GM19035 (cell line): ENCODE data around the gene LRRC42.

Source experiments
- ATAC-seq: cut with Tn5 transposase; IDR thresholded peaks from one replicate; pipeline ENCODE4 v1.9.1; 2021; ENCODE audit not compliant: unreplicated experiment

Gene LRRC42

DNA sequence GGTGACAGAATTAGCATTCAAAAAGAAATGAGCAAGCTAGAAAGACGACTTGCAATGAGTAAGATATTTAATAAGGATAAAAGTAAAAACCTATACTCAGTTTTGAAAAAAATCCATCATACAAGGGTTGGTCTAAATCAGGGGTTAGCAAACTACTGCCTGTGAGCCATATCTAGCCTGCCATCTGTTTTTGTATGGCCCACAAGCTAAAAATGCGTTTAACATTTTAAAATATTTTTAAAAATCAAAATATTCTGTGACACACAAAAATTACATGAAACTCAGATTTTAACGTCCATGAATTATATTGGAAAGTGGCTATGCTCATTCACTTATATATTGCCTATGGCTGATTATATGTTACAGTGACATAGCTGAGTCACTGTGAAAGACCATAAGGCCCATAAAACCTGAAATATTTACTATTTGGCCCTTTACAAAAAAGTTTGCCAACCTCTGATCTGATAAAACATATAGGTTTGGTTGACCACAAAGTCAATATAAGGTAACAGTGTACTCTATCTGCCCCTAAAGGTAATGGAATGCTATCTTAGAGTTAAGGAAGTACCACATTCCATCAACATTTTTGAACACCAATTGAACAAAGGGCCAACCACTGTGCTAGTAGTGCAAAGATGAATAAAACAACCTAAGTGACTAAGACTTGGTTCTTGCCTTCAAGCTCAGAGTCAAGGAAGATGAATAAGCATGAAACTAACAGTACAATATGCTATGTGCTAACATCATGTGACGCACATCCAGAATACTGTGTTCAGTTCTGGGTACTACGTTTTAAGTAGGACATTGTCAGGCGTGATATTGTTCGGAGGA, 3.8 kb upstream of the LRRC42 start:
- no peak for ATAC-seq

DNA sequence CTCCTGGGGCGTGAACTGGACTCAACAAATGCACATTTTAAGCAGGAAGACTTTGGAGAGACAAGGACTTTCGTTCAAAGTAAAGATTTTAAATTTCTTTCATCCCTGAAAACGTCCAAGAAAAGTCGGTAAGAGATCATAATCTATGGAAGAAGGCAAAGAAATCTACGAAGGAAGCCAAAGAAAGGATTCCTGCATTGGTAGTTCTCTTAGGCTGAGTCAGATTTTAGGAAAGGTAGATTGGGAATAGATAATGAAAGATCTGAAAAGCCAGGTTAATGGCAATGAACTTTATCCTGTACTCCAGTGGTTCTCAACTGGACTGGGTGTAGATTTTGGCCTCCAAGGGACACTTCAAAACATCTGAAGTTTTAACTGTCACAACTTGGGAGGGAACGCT, 3.1 kb upstream of the LRRC42 start:
- no peak for ATAC-seq

DNA sequence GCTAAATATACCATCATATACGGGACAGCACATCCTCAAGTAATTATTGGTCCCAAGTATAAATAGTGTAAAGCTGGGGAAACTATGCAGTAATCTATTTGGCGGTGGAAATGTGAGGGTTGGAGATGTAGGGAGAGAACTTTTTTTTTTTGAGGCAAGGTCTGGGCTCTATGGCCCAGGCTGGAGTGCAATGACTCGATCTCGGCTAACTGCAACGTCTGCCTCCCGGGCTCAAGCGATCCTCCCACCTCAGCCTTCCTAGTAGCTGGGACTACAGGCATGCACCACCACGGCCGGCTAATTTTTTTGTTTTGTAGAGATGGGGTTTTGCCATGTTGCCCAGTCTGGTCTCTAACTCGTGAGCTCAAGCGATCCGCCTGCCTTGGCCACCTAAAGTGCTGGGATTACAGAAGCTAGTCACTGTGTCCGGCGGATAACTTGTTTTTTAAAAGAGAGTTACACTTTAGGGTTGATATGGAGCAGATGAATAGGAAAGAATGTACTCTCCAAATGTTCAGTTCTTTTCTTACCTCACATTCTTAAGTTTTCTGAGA, 2.6 kb upstream of the LRRC42 start:
- ATAC-seq, result no peak

DNA sequence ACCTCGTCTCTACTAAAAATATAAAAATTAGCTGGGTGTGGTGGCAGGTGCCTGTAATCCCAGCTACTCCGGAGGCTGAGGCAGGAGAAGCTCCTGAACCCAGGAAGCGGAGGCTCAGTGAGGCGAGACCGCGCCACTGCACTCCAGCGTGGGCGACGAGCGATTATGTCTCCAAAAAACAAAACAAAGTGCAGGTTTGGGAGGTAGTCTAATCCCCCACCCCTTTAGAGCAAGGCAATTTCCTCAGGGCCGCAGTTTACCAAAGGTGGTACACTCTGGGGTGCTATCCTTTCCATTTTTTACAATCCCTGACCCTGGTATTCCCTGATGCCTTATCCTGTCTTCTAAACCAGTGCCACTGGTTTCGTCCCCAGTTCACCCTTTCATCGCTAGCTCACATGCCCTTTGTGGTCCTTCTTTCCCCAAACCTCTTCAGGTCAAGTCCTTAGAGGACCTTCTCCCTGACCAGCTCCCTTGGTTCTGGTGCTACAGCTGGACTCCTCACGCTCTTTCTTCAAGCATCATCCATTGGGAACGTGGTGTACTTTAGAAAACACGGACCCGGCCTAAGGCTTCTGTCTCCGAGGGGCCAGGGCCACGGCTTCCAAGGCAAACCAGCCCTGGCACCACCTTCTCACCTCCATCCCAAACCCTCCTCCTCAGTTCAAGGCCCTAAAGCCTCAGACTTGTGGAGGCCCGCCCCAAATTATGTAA, 1.5 kb upstream of the LRRC42 start:
- ATAC-seq, result no peak

DNA sequence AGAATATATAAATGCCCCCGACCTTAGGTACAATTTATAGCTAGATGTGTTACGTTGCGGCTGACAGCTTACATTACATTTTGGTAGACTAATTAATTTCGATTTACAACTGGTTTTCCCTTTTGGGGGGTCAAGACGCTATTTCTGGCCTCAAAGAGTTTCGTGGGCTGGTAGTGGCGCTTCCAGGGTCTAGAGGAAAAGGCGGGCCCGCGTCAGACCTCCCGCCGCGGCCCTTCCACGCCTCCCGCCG, 1.0 kb upstream of the LRRC42 start:
- no peak for ATAC-seq

DNA sequence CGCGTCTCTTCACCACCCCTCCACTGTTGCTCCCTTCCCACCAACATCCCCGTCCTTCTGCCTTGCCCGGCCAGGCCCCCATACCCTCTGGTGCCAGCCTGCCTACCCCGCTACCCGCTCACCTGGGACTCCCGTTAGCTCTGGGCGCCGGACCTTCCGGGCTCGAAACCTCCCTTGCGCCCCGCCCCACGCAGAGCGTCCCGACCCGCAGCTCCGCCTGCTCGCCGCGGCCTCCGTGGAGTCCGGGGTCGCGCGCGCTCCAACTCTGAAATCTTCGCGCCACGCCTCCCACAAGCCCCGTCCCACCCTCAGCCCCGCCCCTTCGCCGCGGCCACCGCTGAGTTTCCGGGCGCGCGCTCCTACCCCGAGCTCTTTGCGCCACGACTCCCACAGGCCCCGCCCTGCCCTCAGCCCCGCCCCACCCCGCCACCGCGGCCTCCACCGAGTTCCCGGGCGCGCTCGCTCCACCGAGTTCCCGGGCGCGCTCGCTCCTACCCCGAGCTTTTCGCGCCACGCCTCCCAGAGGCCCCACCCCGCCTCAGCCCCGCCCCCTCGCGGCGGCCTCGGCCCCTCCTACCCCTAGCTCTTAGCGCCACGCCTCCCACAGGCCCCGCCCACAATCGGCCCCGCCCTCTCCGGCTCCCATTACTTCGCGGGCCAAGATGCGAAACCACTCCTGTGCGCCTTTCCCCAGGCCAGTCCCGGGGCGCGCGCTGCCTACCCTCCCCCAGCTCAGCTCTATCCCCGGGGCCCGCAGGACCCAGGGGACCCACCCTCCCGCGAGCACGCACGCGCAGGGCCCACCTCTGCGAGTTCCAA, 508 bp upstream of the LRRC42 start, which contains the start of gene IFT25:
Gene IFT25 (minus strand): TSS at position 267 of the 819 bp plus-strand sequence. CDS start 5,617 bp downstream, outside the sequence.
- peak; percentile 74 for ATAC-seq

DNA sequence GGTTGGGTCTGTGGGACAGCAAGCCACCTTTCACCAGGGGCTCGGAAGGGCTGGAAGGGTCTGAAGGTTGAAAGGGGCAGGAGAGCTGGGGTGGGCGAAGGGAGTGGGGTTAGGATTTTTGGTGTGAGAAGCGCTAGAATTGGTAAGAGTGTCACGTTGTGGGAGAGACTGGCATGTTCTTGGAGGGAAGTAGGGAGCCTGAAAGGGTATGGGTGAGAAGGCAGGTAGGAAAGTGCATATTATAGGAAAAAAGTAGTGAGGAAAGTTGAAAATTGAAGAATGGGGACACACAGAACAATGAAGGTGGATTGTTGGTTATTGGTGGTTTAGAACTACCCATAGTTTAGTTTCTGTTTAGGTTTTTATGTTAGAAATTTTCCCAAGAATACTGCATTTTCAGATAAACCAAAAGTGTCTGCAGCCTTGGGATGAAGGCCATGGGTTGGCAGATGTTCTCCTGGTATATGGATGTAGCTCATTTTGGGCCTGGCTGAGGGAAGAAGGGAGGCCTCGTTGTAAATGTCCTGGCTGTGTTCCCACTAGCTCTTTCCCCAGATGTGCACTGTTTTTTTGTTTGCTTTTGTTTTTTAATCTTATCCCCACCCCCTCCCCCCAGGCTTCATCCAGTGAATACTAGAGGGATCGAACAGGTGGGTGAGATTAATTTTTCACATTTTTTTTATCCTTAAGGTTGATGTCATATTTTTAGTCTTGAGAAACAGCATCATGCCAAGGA, 1.2 kb downstream of the LRRC42 start:
- no peak for ATAC-seq

DNA sequence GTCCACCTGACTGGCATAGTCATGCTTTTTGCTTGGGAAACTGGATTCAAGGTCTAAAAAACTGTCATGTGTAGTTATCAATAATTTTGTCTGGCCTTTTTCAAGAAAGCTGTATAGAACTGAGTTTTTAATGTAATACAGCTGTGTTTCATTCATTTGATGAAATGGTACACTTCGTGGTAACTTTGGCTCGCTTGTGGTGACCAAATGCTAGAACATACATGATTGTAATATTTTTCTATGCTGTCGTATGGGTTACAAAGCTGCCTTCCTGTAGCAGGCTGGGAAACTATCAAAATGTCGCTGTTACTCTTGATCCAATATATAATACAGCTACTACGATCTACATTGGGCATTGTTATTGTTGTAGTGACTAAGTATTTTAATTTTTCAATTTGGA, 2.1 kb downstream of the LRRC42 start:
- no peak for ATAC-seq

DNA sequence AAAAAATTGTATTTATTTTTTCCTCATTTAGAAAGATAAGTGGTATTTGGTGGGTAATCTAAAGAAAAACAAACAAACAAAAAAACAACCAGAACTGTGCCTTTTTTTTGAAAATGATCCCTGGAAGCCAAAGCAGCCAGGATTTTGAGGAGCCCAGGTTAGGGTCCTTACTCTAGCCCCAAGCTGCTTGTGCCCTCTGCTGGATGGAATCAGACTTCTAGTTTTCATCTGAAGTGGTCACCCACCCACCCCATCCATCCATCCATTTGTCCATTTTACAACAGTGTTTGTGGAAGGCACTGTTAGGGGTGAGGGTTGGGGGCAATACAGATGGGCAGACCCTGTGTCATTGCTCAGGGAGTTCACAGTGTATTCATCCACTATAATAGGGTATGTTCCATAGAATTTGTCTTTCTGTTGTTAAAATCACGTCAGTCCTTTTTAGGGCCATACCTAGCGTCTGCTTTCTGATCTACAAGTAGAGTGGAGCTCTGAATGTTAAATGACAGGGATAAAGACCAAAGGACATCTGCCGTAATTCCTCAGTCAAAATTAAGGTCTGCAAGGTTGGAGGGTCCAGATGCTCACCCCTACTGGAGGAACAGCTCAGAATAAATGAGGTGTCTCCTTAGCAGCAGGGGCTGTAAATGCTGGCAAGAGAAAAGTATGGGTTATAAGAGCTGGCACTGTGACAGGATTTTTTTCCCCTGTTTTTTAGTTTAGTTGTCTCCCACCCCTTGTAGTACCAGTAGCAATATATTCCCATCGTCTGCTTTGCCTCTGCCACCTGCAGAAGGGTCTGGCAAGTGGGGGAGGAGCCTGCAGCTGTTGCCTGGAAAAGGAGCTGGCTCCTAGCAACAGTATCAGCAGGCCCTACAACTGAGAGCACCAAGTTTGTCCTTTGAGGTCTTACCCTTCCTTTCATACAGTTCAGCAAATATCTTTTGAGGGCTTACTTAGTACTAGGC, 3.2 kb downstream of the LRRC42 start:
- no peak for ATAC-seq

DNA sequence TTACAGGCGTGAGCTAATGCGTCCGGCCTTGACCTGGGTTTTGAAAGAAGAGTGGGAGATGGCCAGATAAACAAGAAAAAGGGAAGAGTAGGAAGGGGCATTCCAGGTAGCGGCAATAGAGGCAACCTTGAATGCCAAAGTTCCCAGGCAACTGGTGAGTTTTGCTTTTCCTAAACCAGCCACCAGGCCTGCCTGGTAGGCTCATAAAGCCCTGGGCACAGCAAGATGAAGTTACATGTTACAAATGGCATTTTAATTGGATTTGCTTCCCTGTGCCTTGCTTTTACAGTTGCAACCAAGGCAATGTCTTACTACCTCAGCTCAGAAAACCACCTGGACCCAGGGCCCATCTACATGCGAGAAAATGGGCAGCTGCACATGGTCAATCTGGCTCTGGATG, 5.5 kb downstream of the LRRC42 start:
- no peak for ATAC-seq

DNA sequence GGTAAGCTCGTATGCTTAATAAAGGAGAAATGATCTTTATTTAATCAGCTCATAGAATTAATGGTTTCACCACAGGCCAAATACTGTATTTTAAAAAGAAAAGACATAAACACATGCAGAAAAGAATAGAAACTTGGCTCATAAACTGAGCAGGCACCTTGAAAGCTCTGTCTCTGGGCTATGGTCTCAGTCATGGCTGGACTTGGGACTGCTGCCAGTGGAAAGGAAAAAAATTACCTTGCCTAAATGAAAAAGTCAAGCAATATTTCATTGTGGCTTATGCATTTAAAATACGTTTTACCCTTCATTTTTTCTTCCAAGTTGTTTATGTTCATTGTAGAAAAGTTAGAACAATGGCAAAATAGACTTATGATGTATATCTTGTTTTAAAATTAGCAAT, 8.0 kb downstream of the LRRC42 start:
- ATAC-seq, result no peak

DNA sequence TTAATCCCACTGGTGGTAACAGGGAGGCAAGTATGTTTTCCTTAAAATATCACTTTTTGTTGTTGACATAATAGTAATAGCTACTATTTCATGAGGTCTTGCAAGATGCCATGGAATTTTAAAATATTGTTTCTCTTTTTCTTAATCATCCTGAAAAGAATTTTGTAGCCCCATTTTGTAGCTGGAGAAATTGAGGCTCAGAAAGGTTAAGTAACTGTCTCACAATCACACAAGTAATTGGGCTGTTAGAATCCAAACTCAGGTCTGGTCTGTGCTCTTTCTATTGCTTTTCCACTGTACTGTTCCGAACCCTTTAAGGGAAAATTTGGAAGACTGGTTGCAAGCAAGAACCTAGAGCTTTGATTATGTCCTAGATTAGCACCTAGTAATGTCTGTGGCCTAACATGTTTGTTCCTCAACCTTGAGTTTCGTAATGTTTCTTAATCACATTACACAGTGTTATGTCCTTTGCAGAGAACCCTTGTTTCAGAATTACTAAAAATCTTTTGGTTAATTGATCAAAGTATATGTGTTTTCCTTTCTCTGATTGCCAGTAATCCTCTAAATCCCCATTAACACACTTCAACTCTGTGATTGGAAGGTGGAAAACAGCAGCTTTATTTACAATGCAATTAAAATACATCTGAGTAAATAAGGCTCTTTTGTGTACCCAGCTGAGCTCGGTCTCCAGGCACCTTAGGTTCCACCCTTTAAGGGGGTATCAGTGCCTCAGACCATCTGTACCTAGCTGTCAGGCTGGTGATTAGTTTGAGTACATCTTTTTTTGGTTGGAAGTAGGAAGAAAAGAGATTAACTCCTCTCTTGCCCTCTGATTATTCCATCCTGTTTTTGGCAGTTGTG, 10.4 kb downstream of the LRRC42 start:
- ATAC-seq, result no peak

DNA sequence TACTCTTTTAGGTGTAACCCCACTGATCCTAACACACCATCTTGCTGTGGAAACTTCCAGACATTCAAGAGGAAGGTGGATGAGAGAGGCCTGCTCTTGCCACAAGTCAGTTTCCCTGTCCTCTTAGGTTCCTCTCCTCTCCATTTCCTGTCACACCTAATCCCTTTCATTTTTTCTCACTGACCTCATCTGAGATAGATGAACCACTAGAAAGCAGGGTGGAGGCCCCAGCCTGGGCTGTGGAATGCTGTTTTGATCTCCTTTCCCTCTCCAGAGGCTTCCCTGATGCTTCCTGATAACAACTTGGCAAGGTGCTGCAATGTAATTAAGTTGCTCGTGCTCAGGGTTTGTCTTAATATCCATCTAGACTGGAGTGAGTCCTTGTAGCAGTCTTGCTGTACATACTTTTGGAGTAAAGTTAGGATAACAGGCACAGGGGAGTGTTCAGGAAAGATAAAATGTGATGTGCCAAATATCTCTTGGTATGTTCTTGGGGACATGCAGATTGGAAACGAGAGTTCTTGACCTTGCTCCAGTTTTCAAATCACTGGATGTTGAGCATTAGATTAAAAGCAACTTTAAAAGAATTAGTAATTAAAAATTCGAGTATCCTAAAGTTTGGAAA, 11.2 kb downstream of the LRRC42 start:
- ATAC-seq, result no peak

DNA sequence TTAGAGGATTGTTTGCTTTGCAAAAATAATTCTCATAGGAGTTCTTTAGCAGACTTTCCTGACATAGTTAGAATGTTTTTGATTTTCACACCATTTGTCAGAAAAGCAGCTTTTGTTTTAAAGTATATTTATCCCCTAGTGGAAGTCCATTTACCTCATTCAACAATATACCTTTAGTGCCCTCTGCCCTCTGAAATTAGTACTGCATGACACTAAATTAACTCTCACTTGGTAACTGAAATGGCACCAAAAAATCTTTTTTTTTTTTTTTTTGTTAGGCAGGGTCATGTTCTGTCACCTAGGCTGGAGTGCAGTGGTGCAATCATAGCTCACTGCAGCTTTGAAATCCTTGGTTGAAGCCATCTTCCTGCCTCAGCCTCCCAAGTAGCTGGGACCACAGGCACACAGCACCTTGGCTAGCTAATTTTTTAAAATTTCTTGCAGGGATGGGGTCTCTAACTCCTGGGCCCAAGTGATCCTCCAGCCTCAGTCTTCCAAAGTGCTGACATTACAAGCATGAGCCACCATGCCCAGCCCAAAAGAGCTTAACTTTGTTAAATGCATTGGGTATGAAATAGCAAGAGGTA, 13.6 kb downstream of the LRRC42 start:
- ATAC-seq, result no peak

DNA sequence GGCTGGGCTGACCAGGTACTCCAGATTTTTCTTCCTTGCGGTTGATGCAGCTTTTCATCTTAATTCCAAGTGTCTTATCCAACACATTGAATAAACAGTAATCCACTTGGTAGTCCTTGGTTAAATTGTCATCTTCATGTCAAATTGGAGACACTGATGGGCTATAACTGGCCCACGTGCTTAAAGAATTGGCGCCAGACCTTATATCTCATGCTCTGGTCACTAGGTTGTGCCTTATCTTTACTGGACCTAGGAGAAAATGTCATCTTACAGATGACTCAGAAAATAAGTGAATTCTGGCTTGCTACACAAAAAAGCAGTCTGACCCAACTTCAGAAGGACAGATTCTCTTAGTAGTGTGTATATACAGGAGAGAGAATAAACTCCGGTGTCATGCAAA, 16.2 kb downstream of the LRRC42 start:
- ATAC-seq, result no peak

DNA sequence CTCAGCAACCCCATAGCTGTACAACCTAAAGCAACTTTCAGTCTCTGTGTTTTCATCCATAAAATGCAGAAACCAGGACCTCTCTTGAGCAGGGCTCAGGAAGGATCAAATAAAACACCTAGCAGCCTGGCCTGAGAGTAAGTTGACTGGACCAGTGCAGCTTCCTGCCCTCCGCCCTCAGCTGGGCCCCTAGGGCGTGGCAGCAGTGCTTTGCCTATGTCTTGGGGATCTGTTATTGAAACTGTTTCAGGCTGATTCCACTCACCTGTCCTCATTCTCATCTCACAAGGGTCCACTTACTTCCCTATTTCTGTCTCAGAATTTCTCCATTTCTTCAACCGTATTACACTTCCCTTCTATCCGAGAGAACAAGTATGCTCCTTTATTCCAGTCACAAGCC, 17.3 kb downstream of the LRRC42 start:
- no peak for ATAC-seq

DNA sequence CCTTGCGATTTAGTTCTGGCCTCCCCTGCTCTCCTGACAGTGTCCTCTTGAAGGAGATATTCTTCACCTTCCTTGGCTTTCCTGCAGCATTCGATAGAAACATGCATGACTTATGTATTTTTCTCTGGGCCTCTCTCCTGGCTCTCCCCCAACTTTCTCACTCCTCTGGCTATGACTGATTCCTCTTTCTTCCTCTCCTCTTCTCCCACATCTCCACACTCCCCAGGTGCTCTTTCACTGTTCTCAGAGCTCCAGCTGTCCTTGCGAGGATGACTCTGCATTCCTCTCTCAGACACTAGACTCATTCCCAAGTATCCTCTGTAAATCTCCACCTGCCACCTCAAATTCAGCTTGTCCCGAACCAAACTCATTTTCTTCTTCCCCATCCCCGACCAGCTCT, 18.0 kb downstream of the LRRC42 start:
- ATAC-seq, result no peak

DNA sequence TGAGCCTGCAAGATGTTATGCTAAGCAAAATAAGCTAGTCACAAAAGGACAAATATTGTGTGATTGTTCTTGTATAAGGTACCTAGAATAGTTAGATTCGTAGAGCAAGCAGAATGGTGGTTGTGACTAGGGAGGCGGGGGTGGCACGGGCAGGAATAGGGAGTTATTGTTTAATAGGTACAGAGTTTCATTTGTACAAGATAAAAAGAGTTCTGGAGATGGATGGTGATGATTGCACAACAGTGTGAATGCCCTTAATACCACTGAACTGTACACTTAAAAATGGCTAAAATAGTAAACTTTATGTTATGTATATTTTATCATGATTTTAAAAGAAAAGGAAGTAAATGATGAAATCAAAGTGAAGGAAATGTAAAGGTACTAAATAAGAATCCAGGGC, 20.6 kb downstream of the LRRC42 start:
- no peak for ATAC-seq
